Measurements from ENCODE around the gene TANC1. TPM values are rescaled to one million over a fixed set of nuclear protein-coding genes. Genes with fewer than 3 reads are reported as not detected.

TANC1 gene
- polyA plus RNA-seq, 1 donor (not counting 4 experiments of a cell fraction or from before 2014, with no cell fraction given), result 33.5 TPM

DNA sequence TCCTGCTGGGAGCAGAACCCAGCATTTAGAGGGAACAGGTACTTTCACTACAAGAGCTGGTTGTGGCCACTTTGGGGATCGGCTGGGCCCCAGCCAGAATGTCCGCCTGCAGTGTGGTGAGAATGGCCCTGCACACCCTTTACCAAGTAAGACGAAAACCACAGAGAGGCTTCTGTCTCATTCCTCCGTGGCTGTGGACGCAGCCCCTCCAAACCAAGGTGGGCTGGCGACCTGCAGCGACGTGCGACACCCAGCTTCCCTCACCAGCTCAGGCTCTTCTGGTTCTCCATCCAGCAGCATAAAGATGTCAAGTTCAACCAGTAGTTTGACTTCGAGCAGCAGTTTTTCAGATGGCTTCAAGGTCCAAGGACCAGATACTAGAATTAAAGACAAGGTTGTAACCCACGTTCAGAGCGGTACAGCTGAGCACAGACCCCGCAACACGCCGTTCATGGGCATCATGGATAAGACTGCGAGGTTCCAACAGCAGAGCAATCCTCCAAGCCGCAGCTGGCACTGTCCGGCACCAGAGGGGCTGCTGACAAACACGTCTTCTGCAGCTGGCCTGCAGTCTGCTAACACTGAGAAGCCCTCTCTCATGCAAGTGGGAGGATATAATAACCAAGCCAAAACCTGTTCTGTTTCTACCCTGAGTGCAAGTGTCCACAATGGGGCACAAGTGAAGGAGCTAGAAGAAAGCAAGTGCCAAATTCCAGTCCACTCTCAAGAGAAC lies 261.9 kb downstream of the TANC1 start:
- dilution Hi-C loops (cut with MboI; ENCODE audit: extremely low pct_ligation_motif_present, low sequenced_read_pairs), result no loop called here
- no peak overlapping the region for H3K4me2 ChIP-seq (ENCODE audit: control insufficient read depth, extremely low read depth, insufficient read depth, low read depth, low read length)
- no peak for FAIRE-seq

DNA sequence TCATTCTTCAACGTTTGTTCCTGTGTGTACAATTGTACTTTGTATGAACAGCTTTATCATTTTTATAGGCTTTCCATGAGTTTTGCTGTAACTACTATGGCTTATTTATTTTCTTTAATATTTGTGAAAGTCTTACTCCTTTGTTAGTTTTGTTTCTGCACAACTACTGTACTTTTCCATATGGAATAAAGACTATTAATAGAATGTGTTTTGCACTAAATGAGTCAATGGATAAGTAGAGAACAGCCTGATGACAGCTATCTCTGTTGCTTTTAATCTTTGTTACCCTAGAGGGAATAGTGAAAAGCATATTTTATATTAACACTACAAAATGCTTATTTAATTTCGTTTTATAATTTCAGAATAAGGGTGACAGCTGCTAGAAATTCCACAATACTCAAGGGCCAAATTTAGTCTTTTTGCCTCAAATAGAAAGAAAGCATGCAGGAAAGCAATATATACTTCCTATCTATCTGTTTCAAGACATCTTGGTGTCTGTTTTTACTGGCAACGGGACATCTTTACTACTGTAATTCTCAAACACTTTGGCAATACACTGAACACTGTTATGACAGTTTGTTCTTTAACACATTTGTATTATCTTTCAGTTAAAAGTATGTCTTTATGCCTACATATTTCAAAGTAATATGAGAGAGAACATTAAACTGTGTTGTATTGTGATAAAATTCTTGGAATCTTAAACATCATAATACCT lies 264.2 kb downstream of the TANC1 start:
- Histone ChIP-seq H2AFZ (ENCODE audit: control insufficient read depth, low read length) (no peak overlapping the region), H3K9me3 (ENCODE audit: control insufficient read depth, low read depth, low read length) (no peaks in the 10 kb centered on the region), H3K9ac (ENCODE audit: control insufficient read depth, extremely low read depth, insufficient read depth, low read length) (no peak overlapping the region), H3K4me1 (ENCODE audit: control insufficient read depth, extremely low read depth, insufficient read depth, low read length) (no peaks in the 10 kb centered on the region), H3K4me3 (ENCODE audit: control insufficient read depth in 2 of 3, extremely low read depth in 1 of 3, insufficient read depth in 2 of 3, low read depth in 1 of 3, low read length in 3 of 3) (no peak overlapping the region), H3K79me2 (ENCODE audit: control insufficient read depth, insufficient read depth, low read length) (no peaks in the 10 kb centered on the region), H3K36me3 (ENCODE audit: control insufficient read depth in 2 of 2, extremely low read depth in 1 of 2, insufficient read depth in 2 of 2, low read length in 2 of 2) (peaks cover 25 to 30% of the 10 kb centered on the region in 2 experiments), H3K4me2 (ENCODE audit: control insufficient read depth, extremely low read depth, insufficient read depth, low read depth, low read length) (no peak overlapping the region), H3K27me3 (ENCODE audit: control insufficient read depth, extremely low read depth, insufficient read depth, low read length) (no peaks in the 10 kb centered on the region), H3K9me1 (ENCODE audit: control insufficient read depth, extremely low read depth, insufficient read depth, low read length) (no peaks in the 10 kb centered on the region), H4K20me1 (ENCODE audit: control insufficient read depth, extremely low read depth, insufficient read depth, low read length) (no peaks in the 10 kb centered on the region), H3K27ac (ENCODE audit: control insufficient read depth, insufficient read depth, low read length) (no peak overlapping the region)
- FAIRE-seq (no peak), DNase-seq (ENCODE audit: low read depth, low spot score) (no peak)
- TF ChIP-seq, protein P1, sequence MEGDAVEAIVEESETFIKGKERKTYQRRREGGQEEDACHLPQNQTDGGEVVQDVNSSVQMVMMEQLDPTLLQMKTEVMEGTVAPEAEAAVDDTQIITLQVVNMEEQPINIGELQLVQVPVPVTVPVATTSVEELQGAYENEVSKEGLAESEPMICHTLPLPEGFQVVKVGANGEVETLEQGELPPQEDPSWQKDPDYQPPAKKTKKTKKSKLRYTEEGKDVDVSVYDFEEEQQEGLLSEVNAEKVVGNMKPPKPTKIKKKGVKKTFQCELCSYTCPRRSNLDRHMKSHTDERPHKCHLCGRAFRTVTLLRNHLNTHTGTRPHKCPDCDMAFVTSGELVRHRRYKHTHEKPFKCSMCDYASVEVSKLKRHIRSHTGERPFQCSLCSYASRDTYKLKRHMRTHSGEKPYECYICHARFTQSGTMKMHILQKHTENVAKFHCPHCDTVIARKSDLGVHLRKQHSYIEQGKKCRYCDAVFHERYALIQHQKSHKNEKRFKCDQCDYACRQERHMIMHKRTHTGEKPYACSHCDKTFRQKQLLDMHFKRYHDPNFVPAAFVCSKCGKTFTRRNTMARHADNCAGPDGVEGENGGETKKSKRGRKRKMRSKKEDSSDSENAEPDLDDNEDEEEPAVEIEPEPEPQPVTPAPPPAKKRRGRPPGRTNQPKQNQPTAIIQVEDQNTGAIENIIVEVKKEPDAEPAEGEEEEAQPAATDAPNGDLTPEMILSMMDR (optimal IDR thresholded peaks at IDR 0.05 in 1 of 3, IDR thresholded peaks at IDR 0.05 in 1 of 3, conservative IDR thresholded peaks at IDR 0.05 in 1 of 3; ENCODE audit: extremely low read depth in 1 of 3, insufficient read depth in 2 of 3, low read length in 3 of 3), result no peak
- TF ChIP-seq EZH2 (IDR thresholded peaks at IDR 0.05; ENCODE audit: low read length), result no peak
- dilution Hi-C loops (cut with MboI; ENCODE audit: extremely low pct_ligation_motif_present, low sequenced_read_pairs), result no loop called here

More for the DNA sequence above, 261.9 kb downstream of the TANC1 start:
- Histone ChIP-seq H3K79me2 (ENCODE audit: control insufficient read depth, insufficient read depth, low read length) (no peaks in the 10 kb centered on the region), H3K4me3 (ENCODE audit: control insufficient read depth in 2 of 3, extremely low read depth in 1 of 3, insufficient read depth in 2 of 3, low read depth in 1 of 3, low read length in 3 of 3) (no peak overlapping the region), H3K4me1 (ENCODE audit: control insufficient read depth, extremely low read depth, insufficient read depth, low read length) (no peaks in the 10 kb centered on the region), H3K9me3 (ENCODE audit: control insufficient read depth, low read depth, low read length) (no peaks in the 10 kb centered on the region), H3K36me3 (ENCODE audit: control insufficient read depth in 2 of 2, extremely low read depth in 1 of 2, insufficient read depth in 2 of 2, low read length in 2 of 2) (peaks cover 29% of the 10 kb centered on the region in 2 experiments), H3K27me3 (ENCODE audit: control insufficient read depth, extremely low read depth, insufficient read depth, low read length) (no peaks in the 10 kb centered on the region), H2AFZ (ENCODE audit: control insufficient read depth, low read length) (no peak overlapping the region), H3K9ac (ENCODE audit: control insufficient read depth, extremely low read depth, insufficient read depth, low read length) (no peak overlapping the region), H3K27ac (ENCODE audit: control insufficient read depth, insufficient read depth, low read length) (no peak overlapping the region), H3K9me1 (ENCODE audit: control insufficient read depth, extremely low read depth, insufficient read depth, low read length) (no peaks in the 10 kb centered on the region), H4K20me1 (ENCODE audit: control insufficient read depth, extremely low read depth, insufficient read depth, low read length) (no peaks in the 10 kb centered on the region)
- TF ChIP-seq, protein P1 (optimal IDR thresholded peaks at IDR 0.05 in 1 of 3, IDR thresholded peaks at IDR 0.05 in 1 of 3, conservative IDR thresholded peaks at IDR 0.05 in 1 of 3; ENCODE audit: extremely low read depth in 1 of 3, insufficient read depth in 2 of 3, low read length in 3 of 3), result no peak
- no peak for TF ChIP-seq EZH2 (IDR thresholded peaks at IDR 0.05; ENCODE audit: low read length)
- DNase-seq (ENCODE audit: low read depth, low spot score), result no peak
